B cell (primary cell): ENCODE results near the gene LMNB1. TPM values are rescaled to one million over a fixed set of nuclear protein-coding genes. Genes with fewer than 3 reads are reported as not detected.
A peak's percentile ranks its signal among the peaks of the same experiment; 100 is the strongest.
"Not testable (repeated sequence)": the region's sequence is repeated elsewhere in the genome, so short reads cannot be mapped to it uniquely, and the experiment has no call there.

Experiments used
- ATAC-seq: fragments of 200-7000 bp; cut with Tn5 transposase; one replicate; pipeline ENCODE4 v1.10.0; 2021; ENCODE audit warnings: low read depth, mild to moderate bottlenecking, moderate number of reproducible peaks, moderate library complexity
- CTCF ChIA-PET: fragments of 350-600 bp; sonication (Branson Sonifier 250); formaldehyde crosslinking; loops from one replicate; lab custom pipeline; 2021; ENCODE audit warnings: antibody characterized with exemption, inconsistent platforms; lab: Charles Lee
- POLR2A ChIA-PET: fragments of 350-600 bp; sonication (Branson Sonifier 250); formaldehyde crosslinking; loops from one replicate; lab custom pipeline; 2021; ENCODE audit warnings: antibody characterized with exemption; lab: Charles Lee
- DNase-seq: peaks from one replicate; pipeline ENCODE4 v3.0.0; 2013
- H2AFZ ChIP-seq: 2 replicates; pipeline ENCODE4 v1.6.1; 2012; ENCODE audit warnings: mild to moderate bottlenecking, low read depth, low read length; ENCODE audit not compliant: insufficient read depth, poor library complexity, severe bottlenecking
- H3K27ac ChIP-seq, 2 donors: 1 replicate in 1 of 2; 2 replicates in 1 of 2; pipeline ENCODE4 v1.5.1; 2012 to 2013; ENCODE audit warnings: low read length in 2 of 2, mild to moderate bottlenecking in 2 of 2, moderate library complexity in 1 of 2
- H3K27me3 ChIP-seq, 4 experiments: fragments of 200-600 bp in 1 of 4; sonication (generic) in 1 of 4; replicated peaks in 1 of 4; 1 replicate in 2 of 4; 2 replicates in 2 of 4; pipeline versions ENCODE4 v1.6.1 to v1.7.0; 2013 to 2016; ENCODE audit warnings: low read length in 3 of 4, mild to moderate bottlenecking in 2 of 4, mixed read lengths in 1 of 4, moderate library complexity in 1 of 4; ENCODE audit not compliant: insufficient read depth in 4 of 4, control insufficient read depth in 3 of 4; ENCODE audit errors: control extremely low read depth in 1 of 4
- H3K36me3 ChIP-seq, 2 experiments: replicated peaks in 1 of 2; 1 replicate in 1 of 2; 2 replicates in 1 of 2; pipeline versions ENCODE4 v1.6.1 to v1.7.1; 2013; ENCODE audit warnings: low read length in 1 of 2; ENCODE audit not compliant: insufficient read depth in 2 of 2, control insufficient read depth in 1 of 2; ENCODE audit errors: control extremely low read depth in 1 of 2, extremely low read depth in 1 of 2
- H3K4me1 ChIP-seq, 2 donors: fragments of 200-600 bp in 1 of 2; sonication (generic) in 1 of 2; 1 replicate in 1 of 2; 2 replicates in 1 of 2; pipeline versions ENCODE4 v1.5.1 to v1.6.1; 2013 to 2017; ENCODE audit warnings: low read length in 2 of 2; ENCODE audit not compliant: control insufficient read depth in 2 of 2, insufficient read depth in 2 of 2
- H3K4me2 ChIP-seq: replicated peaks from 2 replicates; pipeline ENCODE3; 2012; ENCODE audit warnings: mild to moderate bottlenecking, low read depth, low read length; ENCODE audit not compliant: poor library complexity, severe bottlenecking
- H3K4me3 ChIP-seq, 5 experiments: fragments of 200-600 bp in 1 of 5; sonication (generic) in 1 of 5; 1 replicate in 3 of 5; 2 replicates in 2 of 5; pipeline versions ENCODE4 v1.5.1 to v1.7.0; 2011 to 2016; ENCODE audit warnings: low read length in 4 of 5, mild to moderate bottlenecking in 4 of 5, low read depth in 2 of 5, control low read depth in 1 of 5, moderate library complexity in 1 of 5; ENCODE audit not compliant: insufficient read depth in 1 of 5; ENCODE audit errors: control extremely low read depth in 1 of 5, extremely low read depth in 1 of 5
- H3K79me2 ChIP-seq: fragments of 200-600 bp; sonication (generic); one replicate; pipeline ENCODE4 v1.6.0; 2016; ENCODE audit warnings: low read length; ENCODE audit not compliant: control insufficient read depth, insufficient read depth
- H3K9ac ChIP-seq: fragments of 200-600 bp; sonication (generic); 2 replicates; pipeline ENCODE4 v1.6.1; 2017; ENCODE audit warnings: mild to moderate bottlenecking, low read length, moderate library complexity
- H3K9me3 ChIP-seq, 3 donors: one replicate each; pipeline versions ENCODE4 v1.6.1 to v1.7.1; 2013; ENCODE audit warnings: low read length in 2 of 3; ENCODE audit not compliant: control insufficient read depth in 2 of 3, insufficient read depth in 1 of 3; ENCODE audit errors: control extremely low read depth in 1 of 3
- H4K20me1 ChIP-seq: 2 replicates; pipeline ENCODE4 v1.6.0; 2012; ENCODE audit warnings: mild to moderate bottlenecking, low read length; ENCODE audit not compliant: insufficient read depth, control insufficient read depth, poor library complexity, severe bottlenecking
- H3K27ac Mint-ChIP-seq: one replicate; pipeline ENCODE4 v1.8.0; 2021; ENCODE audit warnings: mixed read lengths
- H3K27me3 Mint-ChIP-seq: one replicate; pipeline ENCODE4 v1.8.0; 2021; ENCODE audit warnings: mixed read lengths
- H3K4me1 Mint-ChIP-seq: one replicate; pipeline ENCODE4 v1.8.0; 2021; ENCODE audit warnings: mixed read lengths
- H3K4me3 Mint-ChIP-seq: one replicate; pipeline ENCODE4 v1.8.0; 2021; ENCODE audit warnings: mixed read lengths
- H3K9me3 Mint-ChIP-seq: one replicate; pipeline ENCODE4 v1.8.0; 2022; ENCODE audit warnings: mixed read lengths; ENCODE audit not compliant: insufficient read depth
- EZH2 ChIP-seq: IDR thresholded peaks from 2 replicates; pipeline ENCODE4 v1.6.1; 2012; ENCODE audit warnings: borderline replicate concordance, low read depth, mild to moderate bottlenecking, moderate library complexity, low read length; ENCODE audit not compliant: insufficient read depth, poor library complexity, severe bottlenecking
- WGBS: methylation state at CpG from one replicate; pipeline ENCODE4 v1.1.5; 2013; ENCODE audit warnings: missing lambda C conversion rate; ENCODE audit not compliant: insufficient coverage; 5-methylcytosine and 5-hydroxymethylcytosine counted together
- intact Hi-C: fragments of 100-400 bp; cut with micrococcal nuclease; formaldehyde crosslinking; loops from one replicate; pipeline ENCODE4 v1.10.0; 2022
- polyA plus RNA-seq: library from polyadenylated mRNA; depleted of rRNA; stranded (reverse); fragments of >200 nt; gene quantifications from 2 replicates; pipeline ENCODE4 v1.2.3, GENCODE V29; 2012
- total RNA-seq, 2 donors: library from RNA; stranded (reverse); fragments of 120-200 nt in 1 of 2; gene quantifications; 1 replicate in 1 of 2; 2 replicates in 1 of 2; pipeline versions ENCODE4 v1.2.3 to v1.2.4, GENCODE V29; 2013 to 2022
- TF ChIP-seq, protein P1 (sequence below): fragments of 200-600 bp; IDR thresholded peaks from one replicate; pipeline ENCODE4 v1.8.0; 2022; ENCODE audit warnings: antibody characterized with exemption, mild to moderate bottlenecking

The LMNB1 gene
- total and polyA plus RNA-seq, 2 donors (not counting 1 experiment from before 2014, with no cell fraction given): 10.5 to 25.1 TPM

DNA sequence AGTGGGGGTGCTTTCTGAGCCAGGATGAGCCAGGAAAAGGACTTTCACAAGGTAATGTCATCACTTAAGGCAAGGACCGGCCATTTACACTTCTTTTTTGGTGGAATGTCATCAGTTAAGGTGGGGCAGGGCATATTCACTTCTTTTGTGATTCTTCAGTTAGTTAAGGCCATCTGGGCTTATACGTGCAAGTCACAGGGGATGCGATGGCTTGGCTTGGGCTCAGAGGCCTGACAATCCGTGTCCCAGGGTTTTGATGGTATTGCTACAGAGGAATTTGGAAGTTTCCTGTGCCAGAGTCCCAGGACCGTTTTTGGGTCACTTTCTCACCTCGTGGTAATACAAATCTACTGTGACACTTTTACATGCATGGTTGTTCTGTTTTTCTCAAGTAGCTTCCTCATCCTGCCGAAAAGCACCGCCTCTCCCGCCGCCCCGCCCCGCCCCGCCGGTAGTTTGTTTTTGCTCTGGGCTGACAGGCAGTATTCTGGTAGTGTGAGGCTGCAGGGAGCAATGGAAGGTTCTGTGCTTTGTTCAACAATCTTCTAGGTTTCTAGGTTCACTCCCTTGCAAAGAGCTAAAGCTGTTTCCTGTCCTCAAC lies 68.6 kb downstream of the LMNB1 start:
- H3K27me3 ChIP-seq, H3K9me3 Mint-ChIP-seq, H3K36me3 ChIP-seq, H3K79me2 ChIP-seq, H3K27me3 Mint-ChIP-seq, H4K20me1 ChIP-seq, CTCF ChIA-PET, H3K9me3 ChIP-seq: not testable (repeated sequence)
- Histone ChIP-seq H3K27ac (peak overlapping the region; percentile 89), H3K4me1 (peaks cover 15 to 25% of the 10 kb centered on the region in 2 donors), H2AFZ (peak overlapping the region; percentile 70), H3K4me2 (peak overlapping the region; percentile 66), H3K9ac (peak overlapping the region; percentile 47), H3K4me3 (peak overlapping the region in 3 of 5 experiments; percentile 17 to 38 (median 23))
- POLR2A ChIA-PET: interaction anchor here (0.7 to 1.2 kb wide), 4 partner anchors 68 to 347 kb away, joined by 3 to 7 read pairs (median 4); no protein-coding TSS in a partner anchor
- ATAC-seq (peak; percentile 99), DNase-seq (peak; percentile 84)
- WGBS: 7% methylated on average over 10 of the region's 14 CpGs
- Mint-ChIP-seq H3K27ac (peak overlapping the region; percentile 99), H3K4me1 (peaks cover 42% of the 10 kb centered on the region), H3K4me3 (peak overlapping the region; percentile 75)
- intact Hi-C loops: loop anchor here (1.0 to 2.0 kb wide), 3 partner anchors 37 to 384 kb away; partner anchors contain the start of gene MARCHF3

DNA sequence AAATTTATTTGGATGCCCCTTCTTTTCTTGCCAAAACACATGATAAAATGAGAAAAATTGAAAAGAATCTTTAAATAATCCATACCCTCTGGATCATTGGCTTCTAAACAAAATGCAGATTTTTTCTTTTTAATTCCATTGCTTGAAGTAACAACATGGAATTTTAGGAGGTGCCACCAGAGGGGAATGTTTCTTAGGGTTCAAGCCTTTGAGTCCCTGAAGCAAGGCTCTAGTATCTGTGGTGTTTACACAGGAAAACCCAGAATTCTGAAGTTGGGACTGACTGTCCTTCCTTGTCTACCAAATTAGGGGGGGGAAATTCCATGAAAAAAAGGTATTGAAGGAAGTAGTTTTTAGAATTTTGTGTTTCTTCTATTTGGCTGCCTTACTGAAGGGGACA lies 69.4 kb downstream of the LMNB1 start:
- ATAC-seq: no peak
- peak overlapping the region in 1 of 5 experiments; percentile 38 for H3K4me3 ChIP-seq

More for the DNA sequence above, 69.4 kb downstream of the LMNB1 start:
- TF ChIP-seq EZH2: no peak
- TF ChIP-seq, protein P1, sequence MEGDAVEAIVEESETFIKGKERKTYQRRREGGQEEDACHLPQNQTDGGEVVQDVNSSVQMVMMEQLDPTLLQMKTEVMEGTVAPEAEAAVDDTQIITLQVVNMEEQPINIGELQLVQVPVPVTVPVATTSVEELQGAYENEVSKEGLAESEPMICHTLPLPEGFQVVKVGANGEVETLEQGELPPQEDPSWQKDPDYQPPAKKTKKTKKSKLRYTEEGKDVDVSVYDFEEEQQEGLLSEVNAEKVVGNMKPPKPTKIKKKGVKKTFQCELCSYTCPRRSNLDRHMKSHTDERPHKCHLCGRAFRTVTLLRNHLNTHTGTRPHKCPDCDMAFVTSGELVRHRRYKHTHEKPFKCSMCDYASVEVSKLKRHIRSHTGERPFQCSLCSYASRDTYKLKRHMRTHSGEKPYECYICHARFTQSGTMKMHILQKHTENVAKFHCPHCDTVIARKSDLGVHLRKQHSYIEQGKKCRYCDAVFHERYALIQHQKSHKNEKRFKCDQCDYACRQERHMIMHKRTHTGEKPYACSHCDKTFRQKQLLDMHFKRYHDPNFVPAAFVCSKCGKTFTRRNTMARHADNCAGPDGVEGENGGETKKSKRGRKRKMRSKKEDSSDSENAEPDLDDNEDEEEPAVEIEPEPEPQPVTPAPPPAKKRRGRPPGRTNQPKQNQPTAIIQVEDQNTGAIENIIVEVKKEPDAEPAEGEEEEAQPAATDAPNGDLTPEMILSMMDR: no peak
- Mint-ChIP-seq H3K27me3 (no peaks in the 10 kb centered on the region), H3K9me3 (no peaks in the 10 kb centered on the region), H3K4me1 (peaks cover 44% of the 10 kb centered on the region), H3K27ac (peak overlapping the region; percentile 35), H3K4me3 (peak overlapping the region; percentile 20)
- H2AFZ ChIP-seq: peak overlapping the region; percentile 70
- POLR2A ChIA-PET: interaction anchor here (0.7 to 1.2 kb wide), 3 partner anchors 69 to 346 kb away, joined by 3 to 7 read pairs (median 5); no protein-coding TSS in a partner anchor
- DNase-seq: no peak
- CTCF ChIA-PET: interaction anchor here (1.8 kb wide), 1 partner anchor 8 kb away, joined by 4 read pairs; no protein-coding TSS in a partner anchor
- no peaks in the 10 kb centered on the region for H3K27me3 ChIP-seq
- peaks cover 16 to 26% of the 10 kb centered on the region in 2 donors for H3K4me1 ChIP-seq
- H3K4me2 ChIP-seq: peak overlapping the region; percentile 66
- intact Hi-C loops: no loop called here
- no peaks in the 10 kb centered on the region for H3K36me3 ChIP-seq
- H3K27ac ChIP-seq: peak overlapping the region; percentile 89
- no peaks in the 10 kb centered on the region for H4K20me1 ChIP-seq
- H3K9me3 ChIP-seq: no peaks in the 10 kb centered on the region
- peak overlapping the region; percentile 39 for H3K9ac ChIP-seq
- H3K79me2 ChIP-seq: no peaks in the 10 kb centered on the region
